Islet of Langerhans (tissue), 1 donor: ENCODE results near the gene LRRC55.
"Not testable (repeated sequence)": the region's sequence is repeated elsewhere in the genome, so short reads cannot be mapped to it uniquely, and the experiment has no call there.

Source experiments
- FAIRE-seq: peaks from one replicate; lab custom pipeline; 2011; peaks lifted over from hg19 to GRCh38; lab: Jason Lieb, UNC

LRRC55 gene

DNA sequence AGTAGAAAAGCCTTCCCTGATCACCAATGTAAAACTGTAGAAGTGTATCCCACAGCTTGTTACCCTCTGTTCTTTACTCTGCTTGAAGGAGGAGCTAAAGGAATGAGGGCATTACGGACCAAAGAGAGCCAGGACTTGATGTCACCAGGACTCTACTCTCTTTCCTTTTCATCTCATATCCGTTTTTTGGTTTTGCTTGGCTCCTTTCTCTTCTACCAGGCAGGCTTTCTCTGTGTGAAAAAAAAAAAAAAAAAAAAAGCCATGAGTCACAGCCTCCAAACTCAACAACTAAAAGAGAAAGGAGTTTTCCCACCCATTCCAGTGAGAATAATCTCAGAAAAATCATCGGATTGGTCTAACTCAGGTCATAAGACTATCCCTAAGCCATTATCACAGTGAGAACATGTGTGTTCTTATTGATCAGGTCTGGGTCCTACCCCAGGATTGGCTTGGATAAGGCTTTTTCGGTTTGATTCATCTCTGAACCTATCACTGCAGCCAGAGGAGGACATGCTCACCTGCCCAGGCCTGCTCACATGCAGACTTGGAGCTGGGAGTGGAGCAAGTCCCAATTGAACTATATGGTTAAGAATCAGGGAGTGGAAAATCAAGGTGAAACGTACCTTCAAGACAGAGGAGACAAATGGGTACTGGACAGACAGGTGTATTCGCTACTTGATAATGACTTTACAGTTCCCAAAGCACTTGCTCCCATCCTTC lies 19.4 kb upstream of the LRRC55 start:
- FAIRE-seq: no peak

DNA sequence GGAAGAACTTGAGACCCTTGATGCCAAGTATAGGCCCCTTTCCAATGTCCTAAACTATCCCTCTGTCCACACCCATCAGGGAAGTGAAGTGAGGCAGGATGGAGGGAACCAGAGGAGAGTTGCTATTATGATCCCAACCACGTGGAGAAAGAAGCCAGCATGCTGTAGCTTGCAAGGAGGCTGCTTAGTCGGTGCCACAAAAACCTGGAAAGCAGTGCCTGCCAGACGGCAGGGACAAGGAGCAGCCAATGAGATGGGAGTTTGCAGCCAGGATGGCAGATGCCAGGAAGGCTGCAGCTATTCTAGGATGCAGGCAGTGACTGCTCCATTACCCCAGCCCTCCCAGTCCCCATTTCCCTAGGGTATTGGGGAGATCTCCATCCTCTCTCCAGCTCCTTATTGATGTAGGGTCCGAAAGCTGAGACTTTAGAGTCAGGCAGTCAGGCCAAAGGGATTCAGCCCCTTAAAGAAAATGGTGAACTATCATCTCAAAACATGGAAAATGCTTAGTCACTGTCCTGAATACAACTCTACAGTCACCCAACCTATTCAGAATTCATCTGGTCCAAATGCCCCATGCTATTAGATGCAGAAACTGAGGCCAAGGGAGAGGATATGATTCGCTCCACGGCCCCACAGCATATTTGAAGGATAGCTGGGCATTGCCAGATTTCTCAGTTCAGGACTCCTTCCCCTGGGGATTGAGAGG lies 18.4 kb upstream of the LRRC55 start:
- no peak for FAIRE-seq

- no peak for FAIRE-seq
These were observed 17.4 kb upstream of the LRRC55 start for GRCh38 chr11:57164317-57164716.

GRCh38 chr11:57167125-57167846 lies 14.5 kb upstream of the LRRC55 start:
- FAIRE-seq: no peak

DNA sequence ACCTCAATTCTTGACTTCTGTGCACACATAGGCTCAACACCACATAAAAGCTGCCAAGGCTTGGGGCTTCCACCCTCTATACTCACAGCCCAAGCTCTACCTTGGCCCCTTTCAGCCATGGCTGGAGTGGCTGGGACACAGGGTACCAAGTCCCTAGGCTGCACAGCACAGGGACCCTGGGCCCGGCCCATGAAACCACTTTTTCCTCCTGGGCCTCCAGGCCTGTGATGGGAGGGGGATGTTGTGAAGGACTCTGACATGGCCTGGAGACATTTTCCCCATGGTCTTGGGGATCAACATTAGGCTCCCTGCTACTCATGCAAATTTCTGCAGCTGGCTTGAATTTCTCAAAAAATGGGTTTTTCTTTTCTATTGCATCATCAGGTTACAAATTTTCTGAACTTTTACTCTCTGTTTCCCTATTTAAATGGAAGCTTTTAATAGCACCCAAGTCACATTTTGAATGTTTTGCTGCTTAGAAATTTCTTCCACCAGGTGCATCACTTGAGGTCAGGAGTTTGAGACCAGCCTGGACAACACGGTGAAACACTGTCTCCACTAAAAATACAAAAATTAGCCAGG lies 11.9 kb upstream of the LRRC55 start:
- FAIRE-seq: not testable (repeated sequence)

- no peak for FAIRE-seq
These were observed 9.7 kb upstream of the LRRC55 start for GRCh38 chr11:57172031-57172430.

GRCh38 chr11:57174656-57175055 lies 7.1 kb upstream of the LRRC55 start:
- no peak for FAIRE-seq

DNA sequence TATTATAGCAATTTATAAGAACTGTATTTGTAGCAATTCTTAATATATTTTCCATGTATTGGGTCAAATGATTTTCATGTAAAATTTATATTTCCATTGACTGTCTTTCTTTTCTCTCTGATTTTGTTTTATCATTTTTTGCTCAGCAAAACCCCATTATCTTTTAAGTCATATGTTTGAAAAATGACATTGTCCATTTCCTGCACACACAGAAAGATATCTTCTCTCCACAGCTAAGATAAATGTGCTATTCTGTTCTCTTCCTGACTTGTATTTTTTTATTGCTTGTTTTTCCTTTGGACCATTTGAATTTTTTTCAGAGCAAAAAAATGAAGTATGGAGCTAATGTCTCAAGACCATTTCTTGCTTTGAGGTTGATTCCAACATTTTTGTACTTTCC lies 6.3 kb upstream of the LRRC55 start:
- FAIRE-seq: no peak

DNA sequence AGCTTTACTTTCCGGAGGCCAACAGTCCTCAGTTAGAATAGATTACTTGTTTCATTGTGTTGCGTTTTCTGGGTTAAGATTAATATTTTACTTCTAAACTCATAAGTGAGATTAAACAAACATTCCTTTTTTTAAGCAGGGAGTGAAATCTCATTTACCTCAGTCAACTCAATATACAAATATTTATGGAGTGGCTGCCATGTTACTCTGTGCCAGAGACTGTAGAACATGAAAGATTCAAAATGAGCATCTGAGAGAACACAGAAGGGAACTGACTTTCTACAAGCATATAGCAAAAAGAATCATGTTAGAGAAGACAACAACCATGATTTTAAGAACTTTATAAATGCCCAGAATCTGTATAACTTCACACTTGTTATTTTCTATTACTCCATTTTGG lies 3.4 kb upstream of the LRRC55 start:
- FAIRE-seq: no peak

DNA sequence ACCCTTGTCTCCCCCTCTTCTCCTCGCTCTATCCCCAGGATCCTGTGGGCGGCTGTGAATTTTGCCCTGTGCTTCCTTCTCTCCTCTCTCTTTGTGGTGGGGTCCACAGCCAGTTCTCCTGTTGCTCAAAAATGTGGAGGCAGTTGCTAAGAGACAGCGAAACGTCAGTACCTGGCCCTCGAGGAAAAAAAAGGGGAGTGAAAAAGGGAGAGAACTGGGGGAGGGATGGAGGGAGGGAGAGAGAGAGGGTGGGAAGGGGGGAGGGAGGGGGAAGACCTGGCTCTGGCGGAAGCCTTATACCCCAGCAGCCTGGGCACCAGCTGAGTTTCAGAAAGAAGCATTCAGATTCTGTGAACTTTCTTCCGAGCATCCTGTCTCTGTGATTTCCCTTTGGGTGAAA lies 2.1 kb upstream of the LRRC55 start:
- no peak for FAIRE-seq

- no peak for FAIRE-seq
These were observed 1.6 kb upstream of the LRRC55 start for GRCh38 chr11:57180081-57180561.

DNA sequence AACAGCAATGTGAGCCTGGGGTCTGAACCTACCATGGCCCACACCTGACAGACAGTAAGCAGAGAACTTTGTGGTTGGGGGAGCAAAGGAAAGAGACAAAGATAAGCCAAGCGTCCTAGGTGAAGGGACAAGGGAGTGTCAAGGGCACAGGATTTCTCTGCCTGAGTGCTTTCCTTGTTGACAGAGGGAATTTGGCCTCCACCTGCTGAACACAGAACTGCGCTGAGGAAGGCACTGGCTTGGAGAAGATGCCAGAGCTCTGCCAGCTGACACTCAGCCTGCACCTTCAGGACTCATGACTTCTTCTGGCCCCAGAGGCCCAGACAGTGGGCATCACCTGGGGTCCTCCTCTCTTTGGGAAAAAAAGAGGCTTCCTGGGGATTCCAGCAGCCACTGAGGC lies 789 bp upstream of the LRRC55 start:
- no peak for FAIRE-seq

- FAIRE-seq: no peak
These were observed 1.1 kb downstream of the LRRC55 start for GRCh38 chr11:57182896-57183295.

GRCh38 chr11:57190548-57190947 lies 8.8 kb downstream of the LRRC55 start:
- FAIRE-seq: no peak

GRCh38 chr11:57191311-57192219 lies 9.8 kb downstream of the LRRC55 start:
- no peak for FAIRE-seq

GRCh38 chr11:57192316-57192715 lies 10.6 kb downstream of the LRRC55 start:
- no peak for FAIRE-seq

DNA sequence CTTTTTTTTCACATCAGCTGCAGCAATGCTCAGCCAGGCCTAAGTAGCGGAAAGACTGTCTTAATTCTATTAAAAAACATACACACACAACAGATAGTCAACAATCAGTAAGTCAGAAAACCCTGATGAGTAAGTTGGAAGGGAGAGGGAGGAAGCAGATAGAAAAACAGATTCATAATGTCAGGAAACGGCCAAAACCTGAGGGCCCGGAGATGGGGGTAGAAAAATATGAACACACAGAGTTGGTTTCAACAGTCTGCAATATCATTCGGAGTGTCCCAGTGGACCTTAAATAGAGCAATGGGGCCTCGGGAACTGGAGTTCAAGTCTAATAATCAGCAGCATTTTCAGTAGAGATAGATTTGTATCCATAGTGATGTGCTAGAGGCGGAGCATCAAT lies 14.8 kb downstream of the LRRC55 start:
- no peak for FAIRE-seq

- no peak for FAIRE-seq
These were observed 16.0 kb downstream of the LRRC55 start for GRCh38 chr11:57197762-57198161.

DNA sequence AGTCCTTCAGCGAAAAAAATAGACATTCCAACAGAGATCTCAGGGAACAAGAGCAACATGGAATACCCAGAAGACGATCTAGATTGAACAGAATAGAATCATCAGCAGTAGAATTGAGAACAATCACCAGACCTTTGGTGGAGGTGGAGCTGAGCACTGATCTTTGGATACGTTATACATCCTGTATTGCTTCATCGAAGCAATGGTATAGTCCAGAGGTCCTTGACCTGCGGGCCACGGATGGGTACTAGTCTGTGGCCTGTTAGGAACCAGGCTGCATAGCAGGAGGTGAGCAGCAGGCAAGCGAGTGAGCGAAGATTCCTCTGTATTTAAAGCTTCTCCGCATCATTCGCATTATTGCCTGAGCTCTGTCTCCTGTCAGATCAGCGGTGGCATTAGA lies 17.6 kb downstream of the LRRC55 start:
- no peak for FAIRE-seq

DNA sequence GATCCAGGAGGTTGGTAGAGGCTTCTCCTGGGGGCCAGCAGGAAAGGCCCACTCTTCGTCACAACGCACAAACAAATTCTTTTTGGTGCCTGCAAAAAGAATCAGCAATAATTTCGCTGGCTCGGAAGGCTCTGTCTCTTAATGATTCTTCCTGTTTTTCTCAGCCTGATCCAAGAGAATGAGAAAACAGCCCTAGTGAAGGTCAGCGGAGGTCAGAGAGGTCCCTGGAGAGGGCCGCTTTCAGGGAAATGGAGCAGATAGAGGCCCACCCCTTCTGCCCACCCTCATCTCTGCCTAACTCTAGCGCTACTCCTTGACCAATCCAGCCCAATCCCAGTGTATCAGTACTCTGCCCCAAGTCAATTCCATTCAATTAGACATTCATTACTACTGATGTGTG lies 19.2 kb downstream of the LRRC55 start:
- FAIRE-seq: no peak

DNA sequence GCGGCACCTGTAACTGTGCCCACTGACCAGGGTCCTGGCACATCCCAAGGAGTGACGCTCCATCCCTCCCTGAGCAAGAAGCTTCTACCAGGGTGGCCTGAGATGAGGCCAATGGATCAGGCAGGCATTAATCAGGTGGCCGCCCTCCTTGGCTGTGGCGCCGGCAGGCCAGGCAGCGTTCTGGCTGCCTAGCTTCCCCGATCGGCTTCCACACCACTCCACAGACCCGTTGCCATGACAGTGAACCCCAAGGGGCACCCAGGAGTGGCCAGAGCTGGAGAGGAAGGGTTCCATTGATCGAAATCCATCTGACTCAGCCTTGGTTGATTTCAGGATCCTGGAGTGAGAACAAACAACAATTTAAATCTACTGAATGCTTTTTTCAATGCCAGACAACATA lies 20.5 kb downstream of the LRRC55 start:
- no peak for FAIRE-seq

- no peak for FAIRE-seq
These were observed 21.6 kb downstream of the LRRC55 start for GRCh38 chr11:57203359-57203758.
